K562 (cell line): ENCODE measurements around the gene PPP1R16B. TPM values are rescaled to one million over a fixed set of nuclear protein-coding genes. Genes with fewer than 3 reads are reported as not detected.
A peak's percentile ranks its signal among the peaks of the same experiment; 100 is the strongest.

Experiments used
- ATAC-seq: fragments of 200-7000 bp; cut with Tn5 transposase; 3 replicates; pipeline ENCODE4 v1.9.1; 2020; ENCODE audit warnings: moderate library complexity
- BruUV-seq: library from RNA; stranded (reverse); fragments of 400-500 nt; replicated peaks from 2 replicates; lab custom pipeline; 2021; lab: Mats Ljungman, UMichigan
- CTCF ChIA-PET: fragments of 300-600 bp; formaldehyde crosslinking; extraction: SDS; loops from one replicate; lab custom pipeline; 2021; ENCODE audit warnings: low intra/inter-chr PET ratio; lab: Yijun Ruan, JAX
- POLR2A ChIA-PET: fragments of 300-600, 350-650 bp; sonication (Branson Sonifier 250); formaldehyde crosslinking; extraction: SDS; loops from one replicate; lab custom pipeline; 2021; ENCODE audit warnings: antibody characterized with exemption, inconsistent platforms; lab: Yijun Ruan, JAX
- DNase-seq, 4 experiments: peaks; one replicate each; pipeline versions ENCODE4 v3.0.0 to v3.0.0-alpha.2; 2011 to 2018; ENCODE audit warnings: low spot score in 3 of 4, mixed read lengths in 3 of 4; ENCODE audit errors: extremely low read depth in 1 of 4
- FAIRE-seq: peaks from 2 replicates; lab custom pipeline; 2011; peaks lifted over from hg19 to GRCh38; lab: Jason Lieb, UNC
- H2AFZ ChIP-seq: 2 replicates; pipeline ENCODE4 v1.6.0; 2011; ENCODE audit warnings: low read depth, low read length, control low read depth, inconsistent platforms
- H3K27ac ChIP-seq: fragments of 200-600 bp; 3 replicates; pipeline ENCODE4 v1.8.0; 2011; ENCODE audit warnings: low read depth, mild to moderate bottlenecking, control low read depth, inconsistent platforms, low read length, moderate library complexity, mixed read lengths; ENCODE audit errors: extremely low read depth
- H3K27me3 ChIP-seq, 2 experiments: fragments of 300-600 bp in 1 of 2; 2 replicates in 1 of 2; 3 replicates in 1 of 2; pipeline versions ENCODE4 v1.6.0 to v1.8.0; 2011; ENCODE audit warnings: inconsistent platforms in 2 of 2, low read length in 2 of 2, mild to moderate bottlenecking in 1 of 2, mixed read lengths in 1 of 2, moderate library complexity in 1 of 2; ENCODE audit not compliant: control insufficient read depth in 2 of 2, insufficient read depth in 2 of 2
- H3K36me3 ChIP-seq: fragments of 300-600 bp; 3 replicates; pipeline ENCODE4 v1.8.0; 2011; ENCODE audit warnings: mild to moderate bottlenecking, low read length, inconsistent platforms; ENCODE audit not compliant: control insufficient read depth, insufficient read depth
- H3K4me1 ChIP-seq, 2 experiments: fragments of 200-600 bp in 1 of 2; replicated peaks in 1 of 2; 2 replicates in 1 of 2; 3 replicates in 1 of 2; pipeline versions ENCODE4 v1.5.1 to v1.8.0; 2011; ENCODE audit warnings: inconsistent platforms in 2 of 2, low read length in 2 of 2, mild to moderate bottlenecking in 1 of 2, mixed read lengths in 1 of 2, moderate library complexity in 1 of 2; ENCODE audit not compliant: control insufficient read depth in 2 of 2, insufficient read depth in 2 of 2
- H3K4me2 ChIP-seq: 2 replicates; pipeline ENCODE4 v1.6.1; 2011; ENCODE audit warnings: low read length, control low read depth, inconsistent platforms, mixed read lengths; ENCODE audit not compliant: insufficient read depth
- H3K4me3 ChIP-seq: fragments of 200-600 bp; sonication (generic), shearing (Covaris generic); 2 replicates; pipeline ENCODE4 v1.5.1; 2016; ENCODE audit warnings: control low read depth, inconsistent platforms
- H3K79me2 ChIP-seq: fragments of 200-600 bp; 3 replicates; pipeline ENCODE4 v1.8.0; 2011; ENCODE audit warnings: low read length, inconsistent platforms; ENCODE audit not compliant: control insufficient read depth, insufficient read depth
- H3K9ac ChIP-seq, 2 experiments: 2 replicates each; pipeline versions ENCODE4 v1.6.0 to v1.6.1; 2011; ENCODE audit warnings: low read depth in 2 of 2, low read length in 2 of 2, control low read depth in 1 of 2, inconsistent platforms in 1 of 2, mild to moderate bottlenecking in 1 of 2, mixed read lengths in 1 of 2; ENCODE audit not compliant: insufficient read depth in 1 of 2
- H3K9me1 ChIP-seq: one replicate; pipeline ENCODE4 v1.6.0; 2011; ENCODE audit warnings: inconsistent platforms, mild to moderate bottlenecking, low read length, moderate library complexity; ENCODE audit not compliant: control insufficient read depth, insufficient read depth
- H3K9me3 ChIP-seq: replicated peaks from 2 replicates; pipeline ENCODE4 v1.5.1; 2011; ENCODE audit warnings: low read depth, low read length, inconsistent platforms; ENCODE audit not compliant: control insufficient read depth, insufficient read depth
- H4K20me1 ChIP-seq: replicated peaks from 2 replicates; pipeline ENCODE4 v1.6.1; 2011; ENCODE audit warnings: low read length, inconsistent platforms, mixed read lengths; ENCODE audit not compliant: control insufficient read depth, insufficient read depth
- CAMTA2 ChIP-seq: fragments of 250-450 bp; sonication (Bioruptor Pico); conservative IDR thresholded peaks from 2 replicates; pipeline ENCODE4 v1.5.1; 2022
- CEBPG ChIP-seq, 3 experiments: fragments of 200-800 bp in 1 of 3; sonication (Bioruptor generic) in 1 of 3; sonication (generic) in 1 of 3; formaldehyde crosslinking in 1 of 3; IDR thresholded peaks in 2 of 3; conservative IDR thresholded peaks in 1 of 3; 2 replicates each; pipeline versions ENCODE4 v1.6.1 to v1.8.0; 2016 to 2022; ENCODE audit warnings: missing compliant biosample characterization in 2 of 3, missing genetic modification characterization in 2 of 3, mild to moderate bottlenecking in 1 of 3, missing genetic modification reagents in 1 of 3
- HDAC2 ChIP-seq: fragments of 450-650 bp; IDR thresholded peaks from 2 replicates; pipeline ENCODE4 v1.6.1; 2016; ENCODE audit warnings: mild to moderate bottlenecking
- HEY1 ChIP-seq: fragments of 250-450 bp; sonication (Bioruptor Pico); IDR thresholded peaks from 2 replicates; pipeline ENCODE4 v1.5.0; 2020; ENCODE audit warnings: mild to moderate bottlenecking, moderate library complexity, borderline replicate concordance
- JUNB ChIP-seq: fragments of 450-650 bp; formaldehyde crosslinking; conservative IDR thresholded peaks from 2 replicates; pipeline ENCODE4 v1.4.0; 2020; ENCODE audit warnings: mild to moderate bottlenecking
- MEIS2 ChIP-seq: fragments of 450-650 bp; IDR thresholded peaks from 2 replicates; pipeline ENCODE4 v1.6.1; 2014; ENCODE audit warnings: mild to moderate bottlenecking; ENCODE audit not compliant: partially characterized antibody
- MTA3 ChIP-seq: fragments of 450-650 bp; formaldehyde crosslinking; IDR thresholded peaks from 2 replicates; pipeline ENCODE4 v1.6.1; 2017; ENCODE audit warnings: mild to moderate bottlenecking, borderline replicate concordance
- NCOR1 ChIP-seq: fragments of 450-650 bp; IDR thresholded peaks from 2 replicates; pipeline ENCODE4 v1.6.1; 2016; ENCODE audit warnings: mild to moderate bottlenecking, moderate library complexity
- SIRT6 ChIP-seq: IDR thresholded peaks from one replicate; pipeline ENCODE4 v1.6.1; 2012; ENCODE audit warnings: low read depth, mild to moderate bottlenecking, control low read depth, inconsistent platforms, low read length, moderate library complexity
- SMAD4 ChIP-seq: fragments of 250-450 bp; sonication (Bioruptor Pico); conservative IDR thresholded peaks from 2 replicates; pipeline ENCODE4 v1.8.0; 2021; ENCODE audit warnings: inconsistent platforms, mild to moderate bottlenecking, moderate library complexity
- STAT5A ChIP-seq: IDR thresholded peaks from 2 replicates; pipeline ENCODE4 v1.6.1; 2012; ENCODE audit warnings: low read length, inconsistent platforms, borderline replicate concordance
- SUPT5H ChIP-seq: fragments of 450-650 bp; IDR thresholded peaks from 2 replicates; pipeline ENCODE4 v1.6.1; 2016
- ZFP36 ChIP-seq: fragments of 150-350 bp; IDR thresholded peaks from 2 replicates; pipeline ENCODE4 v1.6.1; 2018; ENCODE audit warnings: low read length, low read depth; ENCODE audit not compliant: partially characterized antibody
- ZNF12 ChIP-seq: sonication (generic); formaldehyde crosslinking; IDR thresholded peaks from 2 replicates; pipeline ENCODE4 v1.4.0; 2020; ENCODE audit warnings: mild to moderate bottlenecking, missing genetic modification reagents
- ZNF668 ChIP-seq: fragments of 250-450 bp; sonication (Bioruptor Pico); IDR thresholded peaks from 2 replicates; pipeline ENCODE4 v1.8.0; 2022; ENCODE audit warnings: mild to moderate bottlenecking, inconsistent platforms
- ZSCAN32 ChIP-seq: fragments of 450-650 bp; formaldehyde crosslinking; IDR thresholded peaks from 2 replicates; pipeline ENCODE4 v1.4.0; 2020; ENCODE audit warnings: mild to moderate bottlenecking, moderate library complexity
- WGBS: fragments of 100-300 bp; shearing (Covaris generic); methylation state at CpG from one replicate; pipeline ENCODE4 v1.1.6; 2016; ENCODE audit warnings: low coverage, mixed read lengths; ENCODE audit not compliant: insufficient coverage; ENCODE audit errors: missing lambda C conversion rate; 5-methylcytosine and 5-hydroxymethylcytosine counted together
- in situ Hi-C: fragments of 300-500 bp; cut with MboI; formaldehyde crosslinking; loops from 4 replicates; pipeline ENCODE4 v1.15.0; 2018; ENCODE audit warnings: inconsistent platforms, mixed read lengths
- intact Hi-C: fragments of 100-400 bp; cut with micrococcal nuclease; formaldehyde crosslinking; loops from 2 replicates; pipeline ENCODE4 v1.14.2; 2022
- polyA plus RNA-seq, 8 experiments: library from polyadenylated mRNA; depleted of rRNA in 4 of 8; stranded (reverse) in 5 of 8; unstranded in 3 of 8; fragments of >200 nt; fragmentation: Nextera tagmentation in 2 of 8; fragmentation: Illumina TruSeq in 1 of 8; extraction: Ambion mirVana in 2 of 8; extraction: Trizol in 1 of 8; gene quantifications; 2 replicates each; pipeline versions ENCODE4 v1.2.1 to v1.2.3, GENCODE V29; 2011 to 2014; ENCODE audit warnings: inconsistent platforms in 1 of 8, missing spikeins in 1 of 8
- total RNA-seq, 7 experiments: library from RNA; depleted of rRNA in 6 of 7; stranded (reverse); fragments of >200 nt in 6 of 7; fragmentation: Illumina TruSeq in 2 of 7; extraction: Trizol in 2 of 7; gene quantifications; 2 replicates each; pipeline versions ENCODE4 v1.2.1 to v1.2.3, GENCODE V29; 2011 to 2021; ENCODE audit warnings: low replicate concordance in 1 of 7
- TF ChIP-seq, protein P1 (sequence below): sonication (generic); formaldehyde crosslinking; IDR thresholded peaks from 2 replicates; pipeline ENCODE4 v1.8.0; 2022; ENCODE audit warnings: missing genetic modification reagents, mild to moderate bottlenecking, borderline replicate concordance
- TF ChIP-seq, protein P2 (sequence below): fragments of 250-450 bp; sonication (Bioruptor Pico); IDR thresholded peaks from 2 replicates; pipeline ENCODE4 v1.8.0; 2022; ENCODE audit warnings: inconsistent platforms, mild to moderate bottlenecking, moderate library complexity, borderline replicate concordance

The PPP1R16B gene
- total and polyA plus RNA-seq, 9 of the 15 experiments (the other 6 are each of a cell fraction or from before 2014, with no cell fraction given), result 1.5 to 11.5 (median 6.8) TPM

DNA sequence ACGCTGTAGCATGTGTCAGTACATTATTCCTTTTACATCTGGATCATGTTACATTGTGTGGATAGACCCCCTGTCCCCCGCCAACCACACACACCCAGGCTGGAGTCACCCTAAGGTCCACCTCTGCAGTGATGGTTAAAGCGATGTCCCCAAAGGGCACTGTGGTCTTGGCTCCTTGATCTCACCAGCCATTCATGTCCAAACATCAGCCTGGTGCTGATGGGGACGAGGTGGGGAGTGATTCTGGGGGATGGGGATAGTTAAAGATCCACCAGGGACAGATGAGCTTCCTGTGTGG, 61.5 kb downstream of the PPP1R16B start (continued):
- no peak for TF ChIP-seq MTA3
- TF ChIP-seq HDAC2, result no peak
- TF ChIP-seq SUPT5H, result no peak
- TF ChIP-seq HEY1, result no peak
- TF ChIP-seq ZNF668 (CRISPR knock-in tag), result no peak
- no peak for TF ChIP-seq ZSCAN32 (CRISPR knock-in tag)
- TF ChIP-seq SMAD4 (CRISPR knock-in tag), result no peak
- TF ChIP-seq CAMTA2 (CRISPR knock-in tag), result no peak
- no peak for TF ChIP-seq ZNF12 (CRISPR knock-in tag)
- TF ChIP-seq, all 486 proteins: peak for 0

DNA sequence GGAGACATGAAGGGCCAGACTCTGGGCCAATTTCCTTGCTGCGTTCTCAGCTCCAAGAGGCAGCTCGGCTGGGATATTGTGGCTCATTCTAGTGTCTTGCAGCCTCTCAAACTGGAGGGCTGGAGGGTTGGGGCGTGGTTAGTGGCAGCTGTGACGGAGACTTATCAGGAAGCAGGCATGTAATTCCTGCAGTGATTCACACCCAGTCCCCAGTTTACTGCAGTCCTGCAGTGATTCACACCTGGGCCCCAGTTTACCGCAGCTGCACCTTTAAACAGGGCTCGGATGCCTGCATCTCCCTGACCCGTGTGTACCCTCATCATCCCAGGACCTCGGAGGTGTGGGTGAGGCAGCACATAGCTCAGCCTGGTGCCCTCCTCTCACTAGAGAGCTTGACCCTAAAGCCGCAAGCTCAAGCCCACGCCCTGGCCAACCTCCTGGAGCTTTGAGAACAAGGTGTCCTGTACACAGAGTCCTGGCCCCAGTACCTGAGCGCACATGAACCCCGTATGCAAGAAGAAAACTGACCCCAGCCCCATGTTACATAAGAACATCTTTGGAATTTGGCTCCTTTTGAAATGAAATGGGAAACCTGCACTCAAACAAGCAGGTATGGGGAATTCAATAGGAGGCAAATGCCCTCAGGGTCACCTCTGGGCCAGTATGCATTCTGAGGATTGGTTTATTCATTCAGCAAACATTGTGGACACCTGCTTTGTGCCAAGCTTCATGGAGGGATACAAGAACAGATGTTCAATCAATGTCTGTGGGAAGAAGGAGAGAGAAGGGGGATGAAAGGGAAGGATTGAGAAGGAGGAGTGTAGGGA, 65.4 kb downstream of the PPP1R16B start:
- peak in 2 of 4 experiments; percentile 40 to 54 for DNase-seq
- BruUV-seq, result no TSS peak
- ChIA-PET POLR2A (interaction anchor here (0.6 to 1.4 kb wide), 2 partner anchors 10 to 827 kb away, joined by 4 read pairs; no protein-coding TSS in a partner anchor), CTCF (no interaction called here)
- Histone ChIP-seq H3K9ac (no peak overlapping the region), H3K9me1 (no peaks in the 10 kb centered on the region), H3K79me2 (no peaks in the 10 kb centered on the region), H3K9me3 (no peaks in the 10 kb centered on the region), H2AFZ (no peak overlapping the region), H3K36me3 (no peaks in the 10 kb centered on the region), H4K20me1 (peaks cover 24% of the 10 kb centered on the region), H3K4me3 (no peak overlapping the region), H3K4me1 (peaks cover 16 to 17% of the 10 kb centered on the region in 2 experiments; a peak in 4 of 5 replicates), H3K27ac (no peak overlapping the region), H3K4me2 (no peak overlapping the region), H3K27me3 (peaks cover 5 to 15% of the 10 kb centered on the region in 2 experiments; a peak in 4 of 5 replicates)
- ATAC-seq, result peak; percentile 68
- in situ Hi-C loops (no loop called here), intact Hi-C loops (no loop called here)
- WGBS, result 5% methylated on average over 10 of the region's 12 CpGs
- FAIRE-seq, result peak; percentile 6
- TF ChIP-seq STAT5A (no peak), NCOR1 (no peak), JUNB (no peak), SIRT6 (no peak), MEIS2 (no peak), ZFP36 (no peak), CEBPG (CRISPR knock-in tag; IDR thresholded peaks at IDR 0.05) (no peak), CEBPG (tag; conservative IDR thresholded peaks at IDR 0.05 in 1 of 2, IDR thresholded peaks at IDR 0.05 in 1 of 2) (no peak)
- TF ChIP-seq, protein P1, sequence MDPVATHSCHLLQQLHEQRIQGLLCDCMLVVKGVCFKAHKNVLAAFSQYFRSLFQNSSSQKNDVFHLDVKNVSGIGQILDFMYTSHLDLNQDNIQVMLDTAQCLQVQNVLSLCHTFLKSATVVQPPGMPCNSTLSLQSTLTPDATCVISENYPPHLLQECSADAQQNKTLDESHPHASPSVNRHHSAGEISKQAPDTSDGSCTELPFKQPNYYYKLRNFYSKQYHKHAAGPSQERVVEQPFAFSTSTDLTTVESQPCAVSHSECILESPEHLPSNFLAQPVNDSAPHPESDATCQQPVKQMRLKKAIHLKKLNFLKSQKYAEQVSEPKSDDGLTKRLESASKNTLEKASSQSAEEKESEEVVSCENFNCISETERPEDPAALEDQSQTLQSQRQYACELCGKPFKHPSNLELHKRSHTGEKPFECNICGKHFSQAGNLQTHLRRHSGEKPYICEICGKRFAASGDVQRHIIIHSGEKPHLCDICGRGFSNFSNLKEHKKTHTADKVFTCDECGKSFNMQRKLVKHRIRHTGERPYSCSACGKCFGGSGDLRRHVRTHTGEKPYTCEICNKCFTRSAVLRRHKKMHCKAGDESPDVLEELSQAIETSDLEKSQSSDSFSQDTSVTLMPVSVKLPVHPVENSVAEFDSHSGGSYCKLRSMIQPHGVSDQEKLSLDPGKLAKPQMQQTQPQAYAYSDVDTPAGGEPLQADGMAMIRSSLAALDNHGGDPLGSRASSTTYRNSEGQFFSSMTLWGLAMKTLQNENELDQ, result no peak
- TF ChIP-seq, protein P2, sequence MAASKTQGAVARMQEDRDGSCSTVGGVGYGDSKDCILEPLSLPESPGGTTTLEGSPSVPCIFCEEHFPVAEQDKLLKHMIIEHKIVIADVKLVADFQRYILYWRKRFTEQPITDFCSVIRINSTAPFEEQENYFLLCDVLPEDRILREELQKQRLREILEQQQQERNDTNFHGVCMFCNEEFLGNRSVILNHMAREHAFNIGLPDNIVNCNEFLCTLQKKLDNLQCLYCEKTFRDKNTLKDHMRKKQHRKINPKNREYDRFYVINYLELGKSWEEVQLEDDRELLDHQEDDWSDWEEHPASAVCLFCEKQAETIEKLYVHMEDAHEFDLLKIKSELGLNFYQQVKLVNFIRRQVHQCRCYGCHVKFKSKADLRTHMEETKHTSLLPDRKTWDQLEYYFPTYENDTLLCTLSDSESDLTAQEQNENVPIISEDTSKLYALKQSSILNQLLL (CRISPR knock-in tag), result no peak
